22Rv1 (cell line): ENCODE data around the gene TMEM232.

ENCODE experiments used
- H3K27ac ChIP-seq: fragments of 450-650 bp; 2 replicates; pipeline ENCODE4 v1.5.1; 2017
- ZFX ChIP-seq: fragments of 450-650 bp; IDR thresholded peaks from 2 replicates; pipeline ENCODE4 v1.6.1; 2017; ENCODE audit warnings: antibody characterized with exemption, borderline replicate concordance
- TF ChIP-seq, protein P1 (sequence below): fragments of 450-650 bp; IDR thresholded peaks from 2 replicates; pipeline ENCODE4 v1.5.1; 2017; ENCODE audit warnings: mild to moderate bottlenecking

The TMEM232 gene

DNA sequence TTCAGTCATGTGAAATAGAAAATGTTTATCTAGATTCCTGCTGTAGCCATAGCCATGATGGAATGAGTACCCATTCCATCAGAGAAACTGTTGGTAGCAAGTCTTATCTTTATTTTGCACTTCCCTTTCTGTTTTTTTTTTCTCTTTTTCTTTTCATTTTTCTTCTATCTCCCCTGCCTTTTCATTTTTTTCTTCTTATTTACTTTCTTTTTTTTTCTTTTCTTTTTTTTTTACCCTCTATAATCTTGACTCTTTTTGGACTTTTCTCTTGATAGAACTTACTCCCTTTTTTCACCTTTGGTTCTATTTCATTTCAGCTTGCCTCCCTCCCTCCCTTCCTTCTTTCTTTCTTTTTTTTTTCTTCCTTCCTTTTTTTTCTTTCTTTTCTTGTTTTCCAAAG lies 27.7 kb upstream of the TMEM232 start:
- TF ChIP-seq, protein P1, sequence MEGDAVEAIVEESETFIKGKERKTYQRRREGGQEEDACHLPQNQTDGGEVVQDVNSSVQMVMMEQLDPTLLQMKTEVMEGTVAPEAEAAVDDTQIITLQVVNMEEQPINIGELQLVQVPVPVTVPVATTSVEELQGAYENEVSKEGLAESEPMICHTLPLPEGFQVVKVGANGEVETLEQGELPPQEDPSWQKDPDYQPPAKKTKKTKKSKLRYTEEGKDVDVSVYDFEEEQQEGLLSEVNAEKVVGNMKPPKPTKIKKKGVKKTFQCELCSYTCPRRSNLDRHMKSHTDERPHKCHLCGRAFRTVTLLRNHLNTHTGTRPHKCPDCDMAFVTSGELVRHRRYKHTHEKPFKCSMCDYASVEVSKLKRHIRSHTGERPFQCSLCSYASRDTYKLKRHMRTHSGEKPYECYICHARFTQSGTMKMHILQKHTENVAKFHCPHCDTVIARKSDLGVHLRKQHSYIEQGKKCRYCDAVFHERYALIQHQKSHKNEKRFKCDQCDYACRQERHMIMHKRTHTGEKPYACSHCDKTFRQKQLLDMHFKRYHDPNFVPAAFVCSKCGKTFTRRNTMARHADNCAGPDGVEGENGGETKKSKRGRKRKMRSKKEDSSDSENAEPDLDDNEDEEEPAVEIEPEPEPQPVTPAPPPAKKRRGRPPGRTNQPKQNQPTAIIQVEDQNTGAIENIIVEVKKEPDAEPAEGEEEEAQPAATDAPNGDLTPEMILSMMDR, result no peak
- TF ChIP-seq ZFX, result no peak
- H3K27ac ChIP-seq, result no peak overlapping the region

DNA sequence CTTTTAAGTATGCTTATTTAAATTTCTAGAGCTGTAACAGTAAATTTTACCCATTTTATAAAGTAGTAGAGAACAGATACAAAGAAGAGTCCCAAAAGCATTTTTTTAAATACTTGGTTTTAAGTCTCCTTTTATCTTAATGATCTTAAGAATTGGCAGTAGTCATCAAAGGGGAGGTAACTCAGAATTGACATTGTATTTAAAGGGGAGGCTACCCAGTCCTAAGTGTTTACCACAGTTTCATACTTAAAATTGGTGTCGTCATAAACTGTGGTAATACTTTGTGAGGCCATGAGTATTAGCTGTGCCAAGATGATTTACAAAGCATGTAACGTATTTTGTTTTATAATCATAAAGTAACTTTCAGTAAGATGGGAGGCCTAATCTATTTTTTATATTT lies 27.1 kb upstream of the TMEM232 start:
- TF ChIP-seq, protein P1, result no peak
- no peak for TF ChIP-seq ZFX
- no peak overlapping the region for H3K27ac ChIP-seq

DNA sequence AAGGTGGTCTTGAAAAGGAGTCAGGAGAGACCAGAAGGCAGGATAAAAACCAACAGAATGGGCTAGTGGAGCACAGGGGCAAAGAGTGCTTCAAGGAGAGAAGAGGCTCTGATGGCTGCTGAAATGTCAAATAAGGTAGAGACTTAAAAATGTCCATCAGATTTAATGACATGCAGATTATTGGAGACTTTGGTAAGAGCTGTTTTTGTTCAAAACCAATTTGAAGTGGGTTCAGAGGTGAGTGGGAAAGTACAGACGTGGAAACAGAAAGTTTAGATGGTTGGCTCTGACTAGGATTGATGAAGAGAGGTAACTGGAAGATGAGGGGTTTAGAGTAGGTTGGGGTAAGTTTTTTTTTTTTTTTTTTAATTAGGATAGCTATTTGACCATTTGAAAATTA lies 26.5 kb upstream of the TMEM232 start:
- TF ChIP-seq ZFX, result no peak
- TF ChIP-seq, protein P1, result no peak
- H3K27ac ChIP-seq, result no peak overlapping the region

DNA sequence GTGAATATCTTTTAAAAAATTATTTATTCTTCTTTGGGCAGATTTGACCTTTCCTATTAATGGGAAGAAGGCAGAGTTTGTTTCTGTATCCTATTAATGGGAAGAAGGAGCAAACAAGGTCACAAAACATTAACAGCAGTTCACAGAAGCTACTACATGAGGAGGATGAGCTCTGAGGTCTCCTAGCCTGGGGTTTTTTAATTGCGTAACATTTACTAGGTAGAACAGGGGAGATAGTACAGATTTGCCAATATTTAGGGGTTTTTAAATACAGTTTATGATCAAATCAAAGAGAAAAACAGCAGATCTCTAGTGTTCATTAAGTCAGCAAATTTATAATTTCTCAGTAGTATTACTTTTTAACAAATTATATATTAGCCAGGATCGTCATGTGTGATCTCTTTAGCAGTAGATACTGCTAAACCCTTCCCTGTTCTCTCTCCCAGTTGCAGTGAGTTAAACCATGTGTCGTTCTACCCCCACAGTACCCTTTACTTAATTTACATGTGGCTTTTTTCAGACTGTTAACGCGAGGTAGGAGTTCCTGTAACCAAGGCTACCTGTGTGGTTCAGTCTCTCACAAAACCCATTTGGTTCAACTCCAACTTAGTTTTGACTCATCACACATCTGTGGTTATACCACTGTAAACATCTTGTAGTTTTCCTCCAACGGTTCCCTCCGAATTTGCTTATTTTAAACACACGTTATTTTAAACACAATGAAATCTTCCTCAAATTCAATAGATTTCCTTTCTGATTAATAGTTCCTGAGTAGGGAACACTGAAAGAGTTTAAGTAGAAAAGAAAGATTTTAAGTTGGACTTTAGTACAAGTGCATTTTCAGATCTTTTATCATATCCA lies 25.7 kb upstream of the TMEM232 start:
- H3K27ac ChIP-seq, result no peak overlapping the region
- TF ChIP-seq, protein P1, result no peak
- no peak for TF ChIP-seq ZFX

DNA sequence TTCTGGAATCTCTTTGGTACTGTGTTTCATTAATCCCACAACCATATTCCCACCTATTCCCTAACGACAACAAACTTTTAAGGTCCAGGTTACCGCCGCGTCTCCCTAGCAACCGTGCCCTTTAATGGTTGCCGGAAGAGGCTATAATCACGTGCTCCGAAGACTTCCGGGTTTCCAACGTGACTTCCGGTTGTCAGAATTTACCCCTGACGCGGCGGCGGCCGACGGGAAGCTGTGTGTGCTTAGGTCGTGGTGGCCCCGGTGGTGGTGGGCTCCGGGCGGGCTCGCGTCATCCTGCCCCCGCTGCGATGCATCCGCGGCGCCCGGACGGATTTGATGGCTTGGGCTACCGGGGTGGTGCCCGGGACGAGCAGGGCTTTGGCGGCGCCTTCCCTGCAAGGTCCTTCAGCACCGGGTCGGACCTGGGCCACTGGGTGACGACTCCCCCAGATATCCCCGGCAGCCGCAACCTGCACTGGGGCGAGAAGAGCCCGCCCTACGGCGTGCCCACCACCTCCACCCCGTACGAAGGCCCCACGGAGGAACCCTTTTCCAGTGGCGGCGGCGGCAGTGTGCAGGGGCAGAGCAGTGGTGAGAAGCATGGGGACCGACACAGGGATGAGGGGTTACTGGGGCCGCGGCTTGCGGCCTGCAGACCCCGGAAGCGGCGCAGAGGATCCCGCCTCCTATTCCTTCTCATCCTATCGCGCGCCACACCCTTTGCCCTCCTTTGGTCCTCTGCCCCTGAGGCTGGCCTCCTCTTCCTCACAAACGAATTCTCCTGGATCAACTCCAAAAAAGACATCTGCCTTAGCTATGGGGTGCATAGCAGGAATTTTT lies 12.6 kb upstream of the TMEM232 start, which contains the start of gene SLC25A46:
Gene SLC25A46, plus strand, starts transcription at position 196 of the 840 bp plus-strand sequence. Its CDS starts 113 bp downstream, at position 309.
- TF ChIP-seq, protein P1, result no peak
- no peak for TF ChIP-seq ZFX
- H3K27ac ChIP-seq, result peak within 1 kb of the TSS; percentile 59

DNA sequence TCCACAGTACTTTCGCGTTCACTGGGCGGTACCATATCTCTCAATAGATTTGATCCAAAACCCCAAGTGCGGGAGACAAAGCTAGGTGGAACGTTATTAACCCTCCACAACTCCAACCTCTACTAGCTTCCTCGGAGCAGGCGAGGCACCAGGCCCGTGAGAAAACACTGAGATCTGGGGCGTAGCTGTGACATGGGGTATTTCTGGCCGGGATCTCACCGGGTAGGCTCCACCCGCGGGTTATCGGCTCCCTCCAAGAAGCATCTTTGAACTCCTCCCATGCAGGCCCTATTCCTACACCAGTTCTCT lies 12.0 kb upstream of the TMEM232 start:
- peak overlapping the region; percentile 59; the same call in 1 of the 2 replicates for H3K27ac ChIP-seq
- TF ChIP-seq ZFX, result no peak
- TF ChIP-seq, protein P1, result no peak
